ENCODE data around the gene BCAS1.

DNA sequence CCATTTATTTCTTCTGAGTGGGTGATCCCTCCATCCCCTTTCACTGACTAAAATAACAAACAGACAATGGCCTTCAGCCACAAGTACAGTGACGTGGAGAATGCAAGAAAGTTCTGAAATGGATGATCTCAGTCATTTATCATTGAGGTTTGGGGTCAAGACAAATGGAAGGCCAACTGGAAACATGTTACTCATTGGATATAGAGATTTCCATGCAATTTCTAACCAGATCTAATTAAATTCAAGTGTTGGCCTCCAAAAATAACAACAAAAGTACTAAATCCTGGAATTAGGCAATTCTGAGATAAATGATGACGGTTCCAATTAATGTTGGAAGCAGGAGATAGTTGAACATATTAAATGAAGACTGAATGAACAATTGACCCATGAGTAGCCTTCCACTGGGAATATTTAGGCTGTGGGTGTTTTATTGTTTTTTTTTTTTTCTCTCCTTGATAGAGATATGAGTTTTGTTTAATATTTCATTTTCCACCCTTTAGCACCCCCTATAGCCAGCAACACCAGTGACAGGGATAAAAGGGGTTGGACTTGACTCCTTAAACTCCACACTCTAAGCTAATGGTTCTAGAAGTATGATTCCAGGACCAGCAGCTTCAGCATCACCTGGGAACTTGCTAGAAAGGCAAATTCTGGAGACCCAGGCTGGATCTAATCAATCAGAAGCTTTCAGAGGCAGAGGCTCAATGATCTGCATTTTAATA lies 112.8 kb downstream of the BCAS1 start:
- TF ChIP-seq CTCF (IDR thresholded peaks at IDR 0.05): no peak
- TF ChIP-seq EZH2 (IDR thresholded peaks at IDR 0.05; ENCODE audit: borderline replicate concordance, insufficient read depth, low read depth, low read length, poor library complexity, severe bottlenecking): no peak

Measured in B cell (primary cell).